Activated CD8-positive, alpha-beta memory T cell treated with anti-CD3 and anti-CD28 coated beads, Interleukin-2, amount 10 ng/mL, durations not matched to agents 7 days and 5 days (primary cell): ENCODE data around the gene ELOVL6. TPM values are rescaled to one million over a fixed set of nuclear protein-coding genes. Genes with fewer than 3 reads are reported as not detected.
"Not testable (repeated sequence)": the region's sequence is repeated elsewhere in the genome, so short reads cannot be mapped to it uniquely, and the experiment has no call there.

Experiments
- ATAC-seq: fragments of 150-1000 bp; cut with Tn5 transposase; one replicate; pipeline ENCODE4 v1.10.0; 2021; ENCODE audit warnings: moderate library complexity
- CTCF ChIA-PET: fragments of 350-600 bp; sonication (Branson Sonifier 250); formaldehyde crosslinking; loops from one replicate; lab custom pipeline; 2021; ENCODE audit warnings: antibody characterized with exemption; lab: Charles Lee
- DNase-seq: peaks from one replicate; pipeline ENCODE4 v3.0.0-alpha.2; 2020
- H3K27ac Mint-ChIP-seq: one replicate; pipeline ENCODE4 v1.8.0; 2021; ENCODE audit warnings: mild to moderate bottlenecking, mixed read lengths
- H3K27me3 Mint-ChIP-seq: one replicate; pipeline ENCODE4 v1.8.0; 2021; ENCODE audit warnings: mixed read lengths
- H3K36me3 Mint-ChIP-seq: one replicate; pipeline ENCODE4 v1.8.0; 2021; ENCODE audit warnings: mild to moderate bottlenecking, mixed read lengths
- H3K4me1 Mint-ChIP-seq: one replicate; pipeline ENCODE4 v1.8.0; 2021; ENCODE audit warnings: mixed read lengths
- H3K4me3 Mint-ChIP-seq: one replicate; pipeline ENCODE4 v1.8.0; 2021; ENCODE audit warnings: mild to moderate bottlenecking, moderate library complexity, mixed read lengths
- H3K9me3 Mint-ChIP-seq: one replicate; pipeline ENCODE4 v1.8.0; 2022; ENCODE audit warnings: low read depth, mixed read lengths
- total RNA-seq, 2 experiments: library from RNA; stranded (reverse); gene quantifications; one replicate each; pipeline ENCODE4 v1.2.3, GENCODE V29; 2021

ELOVL6 gene
- total RNA-seq, 2 experiments from 2014 or later = 20.8 to 27.5 TPM

DNA sequence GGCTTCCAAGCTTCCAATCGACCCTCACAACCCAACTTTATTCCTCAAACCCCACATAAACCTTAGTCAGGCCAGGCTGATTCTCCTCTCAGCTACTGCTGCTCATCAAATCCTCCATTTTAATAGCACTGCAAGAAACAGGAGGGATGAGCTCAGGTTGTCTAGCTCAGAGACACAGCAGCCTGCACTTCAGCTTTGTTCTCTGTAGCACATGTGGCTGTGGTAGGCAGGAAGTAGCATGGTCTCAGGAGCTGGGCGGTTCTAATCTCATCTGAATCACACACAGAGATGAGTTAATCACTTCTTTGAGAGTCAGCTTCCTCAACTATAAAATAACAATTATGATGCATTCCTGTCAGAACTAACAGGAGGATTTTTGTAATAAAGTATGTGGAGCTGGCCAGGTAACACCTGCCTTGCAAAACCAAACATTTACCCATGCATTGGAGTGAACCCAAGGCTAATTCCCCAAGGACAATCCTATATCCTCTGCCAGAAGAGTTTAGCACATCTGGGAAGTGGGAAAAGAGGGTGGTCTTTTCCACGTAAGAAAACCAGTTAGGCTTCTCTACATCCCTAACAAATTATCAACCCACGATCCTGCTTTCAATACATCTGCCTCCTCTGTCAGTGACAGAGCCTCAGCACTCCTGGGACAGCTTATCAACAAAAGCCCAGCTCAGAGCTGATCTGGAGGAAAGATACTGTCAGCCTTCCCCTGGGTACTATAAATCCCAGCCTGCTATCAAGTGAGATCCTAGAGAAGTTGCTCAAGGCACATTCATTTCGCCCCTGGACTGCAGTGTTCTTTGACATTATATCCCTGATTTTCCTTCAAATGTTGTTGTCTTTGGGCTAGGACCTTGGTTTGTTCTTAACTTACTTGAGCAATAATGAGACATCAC lies 32.8 kb downstream of the ELOVL6 start:
- Mint-ChIP-seq H3K9me3 (peaks cover 2% of the 10 kb centered on the region), H3K27ac (peak overlapping the region; percentile 88), H3K27me3 (no peaks in the 10 kb centered on the region), H3K36me3 (peaks cover 34% of the 10 kb centered on the region), H3K4me3 (peak overlapping the region; percentile 19), H3K4me1 (peaks cover 33% of the 10 kb centered on the region)
- ATAC-seq = peak; percentile 100
- DNase-seq = peak; percentile 84
- CTCF ChIA-PET = interaction anchor here (1.1 to 1.6 kb wide), 3 partner anchors 12 to 110 kb away, joined by 3 to 4 read pairs (median 4); no protein-coding TSS in a partner anchor

DNA sequence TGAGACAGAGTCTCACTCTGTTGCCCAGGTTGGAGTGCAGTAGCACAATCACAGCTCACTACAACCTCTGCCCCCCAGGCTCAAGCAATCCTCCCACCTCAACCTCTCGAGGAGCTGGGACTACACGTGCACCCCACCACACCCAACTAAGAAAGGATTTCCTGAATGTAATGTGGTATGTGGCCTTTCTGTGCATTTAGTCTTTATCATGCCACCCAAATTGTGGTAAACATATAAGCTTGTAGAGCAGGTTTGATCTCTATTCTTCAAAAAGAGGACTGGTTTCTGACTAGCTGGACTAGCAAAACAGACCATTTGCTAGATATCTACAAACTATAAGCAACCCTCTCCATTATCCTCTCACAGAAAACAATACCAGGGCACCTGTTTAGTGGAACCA lies 33.6 kb downstream of the ELOVL6 start:
- H3K9me3 Mint-ChIP-seq = peaks cover 2% of the 10 kb centered on the region
- H3K27me3 Mint-ChIP-seq = no peaks in the 10 kb centered on the region
- peak; percentile 34 for ATAC-seq
- peak overlapping the region; percentile 19 for H3K4me3 Mint-ChIP-seq
- H3K36me3 Mint-ChIP-seq = peaks cover 32% of the 10 kb centered on the region
- H3K27ac Mint-ChIP-seq = peak overlapping the region; percentile 88
- H3K4me1 Mint-ChIP-seq = peaks cover 33% of the 10 kb centered on the region
- peak; percentile 52 for DNase-seq
- CTCF ChIA-PET = interaction anchor here (0.7 to 1.6 kb wide), 4 partner anchors 12 to 1373 kb away, joined by 3 to 4 read pairs (median 4); no protein-coding TSS in a partner anchor

DNA sequence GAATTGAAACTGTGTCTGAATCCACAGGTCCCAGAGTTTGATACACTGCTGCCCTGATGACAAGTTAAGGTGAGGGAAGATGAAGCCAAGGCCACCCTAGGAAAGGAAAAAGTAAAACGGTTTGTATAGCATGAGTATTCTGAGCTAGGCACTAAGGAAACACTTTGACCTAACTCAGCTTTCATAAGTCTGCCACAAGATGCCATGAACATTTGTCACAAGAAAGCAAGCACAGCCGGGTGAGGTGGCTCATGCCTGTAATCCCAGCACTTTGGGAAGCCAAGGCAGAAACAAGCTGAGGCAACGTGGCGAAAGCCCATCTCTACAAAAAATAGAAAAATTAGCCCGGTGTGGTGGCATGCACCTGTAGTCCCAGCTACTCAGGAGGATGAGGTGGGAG lies 34.2 kb downstream of the ELOVL6 start:
- H3K27me3 Mint-ChIP-seq = no peaks in the 10 kb centered on the region
- CTCF ChIA-PET = interaction anchor here (1.5 to 1.6 kb wide), 2 partner anchors 11 to 33 kb away, joined by 4 read pairs; no protein-coding TSS in a partner anchor
- no peak overlapping the region for H3K4me3 Mint-ChIP-seq
- H3K27ac Mint-ChIP-seq = peak overlapping the region; percentile 17
- DNase-seq = no peak
- H3K4me1 Mint-ChIP-seq = peaks cover 33% of the 10 kb centered on the region
- peaks cover 32% of the 10 kb centered on the region for H3K36me3 Mint-ChIP-seq
- H3K9me3 Mint-ChIP-seq = peaks cover 2% of the 10 kb centered on the region
- ATAC-seq = no peak

DNA sequence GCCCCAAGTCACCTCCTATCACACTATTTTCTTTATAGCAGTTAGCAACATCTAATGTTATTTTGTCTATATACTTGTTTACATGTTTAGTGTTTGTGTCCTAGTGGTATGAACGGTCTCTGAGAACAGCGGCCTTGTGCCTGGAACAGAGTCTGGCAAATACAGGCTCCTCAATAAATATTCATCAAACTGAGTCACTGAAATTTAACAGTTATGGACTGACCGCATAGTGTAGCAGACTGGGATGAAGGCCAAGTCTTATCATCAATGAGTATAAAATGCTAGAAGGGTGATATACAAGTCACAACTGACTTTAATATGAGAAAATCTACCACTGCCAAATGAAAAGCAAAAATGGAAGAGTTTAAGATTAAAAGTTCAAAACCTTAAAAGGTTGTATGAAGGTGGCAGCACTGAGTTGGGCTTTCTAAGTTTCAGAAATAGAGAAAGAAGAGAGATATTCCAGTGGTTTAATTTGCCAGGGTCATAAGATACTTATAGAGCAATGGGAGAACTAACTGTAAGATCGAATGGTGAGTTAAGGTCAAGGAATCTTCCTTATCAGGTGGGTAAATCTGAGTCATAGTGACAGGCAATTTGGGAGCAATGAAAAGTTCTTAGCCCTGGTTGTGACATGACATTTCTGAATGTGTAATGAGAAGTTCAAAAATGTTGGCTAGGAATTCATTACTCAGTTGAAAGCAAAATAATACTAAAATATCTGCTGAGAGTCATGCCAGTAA lies 34.9 kb downstream of the ELOVL6 start:
- Mint-ChIP-seq H3K4me3 (no peak overlapping the region), H3K36me3 (peaks cover 32% of the 10 kb centered on the region), H3K9me3 (peaks cover 2% of the 10 kb centered on the region), H3K27ac (no peak overlapping the region), H3K4me1 (peaks cover 33% of the 10 kb centered on the region), H3K27me3 (no peaks in the 10 kb centered on the region)
- ATAC-seq = no peak
- CTCF ChIA-PET = no interaction called here
- DNase-seq = no peak

DNA sequence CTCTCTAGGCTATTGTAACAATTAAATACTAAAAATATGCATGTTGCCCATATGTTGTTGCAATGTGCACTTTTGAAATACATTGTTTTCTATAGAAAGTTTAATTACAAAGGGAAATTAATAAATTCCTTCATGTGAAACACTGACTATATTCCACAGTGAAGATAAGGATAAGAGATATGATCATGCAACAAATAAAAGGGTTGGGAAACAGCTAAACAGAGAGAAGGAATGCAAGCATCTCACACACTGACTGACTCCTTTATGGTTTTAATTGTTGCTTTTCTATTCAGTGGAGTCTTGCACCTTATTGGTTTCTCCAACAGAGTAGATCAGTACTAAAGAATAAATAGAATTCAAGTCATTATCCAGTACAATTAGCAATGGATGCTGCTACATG lies 37.8 kb downstream of the ELOVL6 start:
- H3K27ac Mint-ChIP-seq = no peak overlapping the region
- peaks cover 32% of the 10 kb centered on the region for H3K36me3 Mint-ChIP-seq
- CTCF ChIA-PET = interaction anchor here (0.6 kb wide), 1 partner anchor 388 kb away, joined by 3 read pairs; no protein-coding TSS in a partner anchor

DNA sequence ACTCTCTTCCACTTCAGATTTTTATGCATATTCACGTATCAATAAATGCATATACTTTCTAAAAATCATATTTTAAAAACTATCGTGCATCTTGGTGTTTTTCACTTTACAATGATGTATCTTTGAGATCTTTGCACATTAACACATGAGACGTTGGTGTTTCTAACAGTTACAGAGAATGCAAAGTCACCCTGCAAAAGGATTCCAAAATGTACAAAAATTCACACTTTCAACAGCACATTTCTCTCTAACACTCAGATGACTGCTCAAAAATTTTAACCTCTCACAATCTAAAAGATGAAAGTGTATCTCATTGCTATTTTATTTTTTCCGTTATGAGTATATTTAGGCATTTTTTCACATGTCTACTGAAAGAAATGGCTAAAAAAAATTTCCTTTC lies 38.9 kb downstream of the ELOVL6 start:
- Mint-ChIP-seq H3K4me1 (peaks cover 13% of the 10 kb centered on the region), H3K4me3 (no peak overlapping the region), H3K36me3 (peaks cover 24% of the 10 kb centered on the region), H3K9me3 (peaks cover 2% of the 10 kb centered on the region), H3K27ac (no peak overlapping the region), H3K27me3 (no peaks in the 10 kb centered on the region)
- CTCF ChIA-PET = no interaction called here
- ATAC-seq = no peak
- DNase-seq = no peak

More for the DNA sequence above, 37.8 kb downstream of the ELOVL6 start:
- no peak overlapping the region for H3K4me3 Mint-ChIP-seq
- ATAC-seq (no peak), DNase-seq (no peak)
- H3K4me1 Mint-ChIP-seq = peaks cover 22% of the 10 kb centered on the region
- no peaks in the 10 kb centered on the region for H3K27me3 Mint-ChIP-seq
- peaks cover 2% of the 10 kb centered on the region for H3K9me3 Mint-ChIP-seq

DNA sequence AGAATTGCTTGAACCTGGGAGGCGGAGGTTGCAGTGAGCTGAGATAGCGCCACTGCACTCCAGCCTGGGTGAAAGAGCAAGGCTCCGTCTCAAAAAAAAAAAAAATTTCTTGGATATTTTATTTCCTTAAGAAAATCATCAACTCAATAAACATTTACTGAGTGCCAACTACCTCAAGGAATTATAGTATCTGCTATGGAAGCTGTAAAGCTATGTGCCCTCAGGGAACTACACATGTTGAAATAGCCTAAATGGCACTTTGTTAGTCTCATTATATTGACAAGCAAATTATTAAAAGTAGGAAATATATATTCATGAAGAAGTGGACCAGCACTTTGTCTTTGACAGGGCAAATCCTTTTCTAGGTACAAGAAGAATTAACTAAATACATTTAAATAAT lies 40.8 kb downstream of the ELOVL6 start:
- peaks cover 3% of the 10 kb centered on the region for H3K4me1 Mint-ChIP-seq
- DNase-seq (no peak), ATAC-seq (no peak)
- H3K27me3 Mint-ChIP-seq = no peaks in the 10 kb centered on the region
- no peak overlapping the region for H3K27ac Mint-ChIP-seq
- no peak overlapping the region for H3K4me3 Mint-ChIP-seq
- no peaks in the 10 kb centered on the region for H3K9me3 Mint-ChIP-seq
- CTCF ChIA-PET = no interaction called here
- H3K36me3 Mint-ChIP-seq = peaks cover 7% of the 10 kb centered on the region

DNA sequence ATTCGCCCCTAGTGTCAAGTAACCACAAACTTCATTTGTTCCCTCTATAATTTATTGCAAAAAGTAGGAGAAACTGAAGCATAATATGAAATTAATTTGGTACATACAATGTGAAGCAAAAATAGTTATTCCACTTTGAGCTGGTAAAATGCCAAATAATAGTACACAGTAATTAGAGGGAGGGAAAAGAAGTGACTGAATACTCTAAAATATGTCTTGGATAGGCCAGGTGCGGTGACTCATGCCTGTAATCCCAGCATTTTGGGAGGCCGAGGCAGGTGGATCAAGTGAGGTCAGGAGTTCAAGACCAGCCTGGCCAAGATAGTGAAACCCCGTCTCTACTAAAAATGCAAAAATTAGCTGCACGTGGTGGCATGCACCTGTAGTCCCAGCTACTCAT lies 41.2 kb downstream of the ELOVL6 start:
- H3K4me3 Mint-ChIP-seq, H3K36me3 Mint-ChIP-seq, ATAC-seq, H3K9me3 Mint-ChIP-seq, DNase-seq, H3K27me3 Mint-ChIP-seq, H3K4me1 Mint-ChIP-seq, H3K27ac Mint-ChIP-seq, CTCF ChIA-PET: not testable (repeated sequence)

DNA sequence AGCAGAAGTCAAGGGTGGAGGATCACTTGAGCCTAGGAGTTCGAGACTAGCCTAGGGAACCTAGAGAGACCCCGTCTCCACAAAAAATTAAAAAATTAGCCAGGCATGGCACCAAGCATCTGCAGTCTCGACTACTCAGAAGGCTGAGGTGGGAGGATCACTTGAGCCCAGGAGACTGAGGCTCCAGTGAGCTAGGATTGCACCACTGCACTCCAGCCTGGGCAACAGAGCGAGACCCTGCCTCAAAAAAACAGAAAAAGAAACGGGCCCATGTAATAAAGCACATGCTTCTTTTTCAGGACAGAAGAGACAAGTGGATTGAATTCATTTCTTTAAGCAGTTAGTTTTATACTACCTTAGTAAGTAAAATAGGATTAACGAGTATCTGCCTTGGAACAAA lies 42.0 kb downstream of the ELOVL6 start:
- no peaks in the 10 kb centered on the region for H3K9me3 Mint-ChIP-seq
- DNase-seq (no peak), ATAC-seq (no peak)
- no peak overlapping the region for H3K4me3 Mint-ChIP-seq
- no peak overlapping the region for H3K27ac Mint-ChIP-seq
- H3K4me1 Mint-ChIP-seq = peaks cover 3% of the 10 kb centered on the region
- H3K27me3 Mint-ChIP-seq = no peaks in the 10 kb centered on the region
- peaks cover 3% of the 10 kb centered on the region for H3K36me3 Mint-ChIP-seq
- CTCF ChIA-PET = no interaction called here

DNA sequence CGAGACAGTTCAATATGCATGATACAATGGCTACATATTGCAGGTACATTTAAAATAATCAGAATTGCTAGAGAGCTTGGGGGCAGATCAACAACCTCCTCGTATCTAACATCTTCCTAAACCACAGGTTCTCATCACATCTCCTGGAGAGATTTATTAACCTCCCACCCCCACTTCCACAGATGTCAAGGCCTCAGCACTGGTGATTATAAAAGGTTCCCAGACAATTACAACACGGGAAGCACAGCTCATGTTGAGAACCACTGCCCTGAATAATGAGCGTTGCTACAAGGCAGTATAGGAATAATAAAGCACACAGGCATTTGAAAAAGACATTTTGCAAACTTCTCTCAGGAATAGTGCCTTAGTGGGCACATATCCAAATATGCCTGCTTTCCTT lies 42.8 kb downstream of the ELOVL6 start:
- Mint-ChIP-seq H3K9me3 (no peaks in the 10 kb centered on the region), H3K4me1 (peaks cover 3% of the 10 kb centered on the region), H3K36me3 (no peaks in the 10 kb centered on the region), H3K4me3 (no peak overlapping the region), H3K27ac (no peak overlapping the region), H3K27me3 (no peaks in the 10 kb centered on the region)
- CTCF ChIA-PET = no interaction called here
- DNase-seq = no peak
- no peak for ATAC-seq

DNA sequence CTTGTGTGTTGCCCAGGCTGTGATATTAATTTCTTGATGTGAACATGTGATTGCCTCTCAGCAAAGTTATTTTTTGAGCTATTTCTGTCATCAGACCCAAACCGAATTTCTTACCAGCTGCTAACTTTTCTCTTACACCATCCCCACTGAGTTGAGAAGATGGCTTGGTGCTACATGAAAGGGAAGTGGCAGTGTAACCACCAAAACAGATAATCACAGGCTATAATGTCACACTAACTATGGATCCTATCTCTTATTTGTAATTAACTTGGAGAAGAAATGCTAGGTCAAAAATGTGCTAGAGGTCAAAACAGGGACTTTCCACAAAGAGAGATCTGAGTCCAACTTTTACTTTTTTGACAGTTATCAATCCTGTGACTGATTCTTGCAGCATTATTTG lies 43.8 kb downstream of the ELOVL6 start:
- H3K27ac Mint-ChIP-seq = no peak overlapping the region
- H3K9me3 Mint-ChIP-seq = no peaks in the 10 kb centered on the region
- H3K27me3 Mint-ChIP-seq = no peaks in the 10 kb centered on the region
- H3K4me3 Mint-ChIP-seq = no peak overlapping the region
- H3K4me1 Mint-ChIP-seq = peaks cover 3% of the 10 kb centered on the region
- CTCF ChIA-PET = no interaction called here
- no peaks in the 10 kb centered on the region for H3K36me3 Mint-ChIP-seq
- ATAC-seq (no peak), DNase-seq (no peak)

DNA sequence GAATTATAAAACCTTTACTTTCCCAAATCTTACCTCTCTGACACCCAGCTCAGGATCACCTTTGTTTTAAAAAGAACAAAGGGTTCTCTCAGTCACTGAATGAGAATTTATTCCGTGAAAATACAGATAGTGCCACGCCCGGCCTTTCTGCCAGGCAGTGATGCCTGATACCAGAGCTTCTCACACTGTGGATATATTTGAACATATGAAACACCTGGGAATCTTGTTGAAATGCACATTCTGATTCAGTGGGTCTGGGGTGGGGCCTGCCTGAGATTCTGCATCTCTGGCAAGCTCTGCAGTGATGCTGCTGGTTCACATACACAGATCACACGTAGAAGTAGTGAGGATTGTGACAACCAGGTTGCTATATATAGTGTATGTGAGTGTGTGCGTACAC lies 46.0 kb downstream of the ELOVL6 start:
- Mint-ChIP-seq H3K36me3 (peaks cover 3% of the 10 kb centered on the region), H3K4me3 (no peak overlapping the region), H3K27me3 (no peaks in the 10 kb centered on the region), H3K9me3 (no peaks in the 10 kb centered on the region), H3K27ac (no peak overlapping the region), H3K4me1 (peaks cover 3% of the 10 kb centered on the region)
- ATAC-seq (no peak), DNase-seq (no peak)
- CTCF ChIA-PET = no interaction called here

DNA sequence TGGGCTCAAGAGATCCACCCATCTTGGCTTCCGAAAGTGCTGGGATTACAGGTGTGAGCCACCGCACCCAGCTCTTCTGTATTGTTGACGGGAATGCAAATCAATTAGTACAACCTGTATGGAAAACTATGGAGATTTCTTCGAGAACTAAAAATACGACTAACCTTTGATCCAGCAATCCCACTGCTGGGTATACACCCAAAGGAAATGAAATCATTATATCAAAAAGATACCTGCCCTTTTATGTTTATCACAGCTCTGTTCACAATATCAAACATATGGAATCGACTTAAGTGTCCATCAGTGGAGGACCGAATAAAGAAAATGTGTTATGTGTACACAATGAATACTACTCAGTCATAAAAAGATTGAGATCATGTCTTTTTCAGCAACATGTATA lies 49.3 kb downstream of the ELOVL6 start:
- no peaks in the 10 kb centered on the region for H3K9me3 Mint-ChIP-seq
- no peak overlapping the region for H3K27ac Mint-ChIP-seq
- CTCF ChIA-PET = no interaction called here

More for the DNA sequence above, 49.3 kb downstream of the ELOVL6 start:
- no peaks in the 10 kb centered on the region for H3K27me3 Mint-ChIP-seq
- H3K4me1 Mint-ChIP-seq = no peaks in the 10 kb centered on the region
- DNase-seq (no peak), ATAC-seq (no peak)
- H3K36me3 Mint-ChIP-seq = peaks cover 13% of the 10 kb centered on the region
- no peak overlapping the region for H3K4me3 Mint-ChIP-seq
